ENCODE measurements around the gene SPATA18. TPM values are rescaled to one million over a fixed set of nuclear protein-coding genes. Genes with fewer than 3 reads are reported as not detected.

The SPATA18 gene
- polyA plus RNA-seq, 1 donor from 2014 or later, result 0.09 TPM

Other genes starting within 250 kb of the SPATA18 start
- 107 and 130 TPM in 2 replicates for gene DCUN1D4, start 208.2 kb upstream of the SPATA18 start, polyA plus RNA-seq
- gene LRRC66, start 30.9 kb upstream of the SPATA18 start, polyA plus RNA-seq, result 0.45 and 1.2 TPM in 2 replicates
- 20.6 and 24.5 TPM in 2 replicates for gene SGCB, start 13.0 kb upstream of the SPATA18 start, polyA plus RNA-seq

All from neural cell (in vitro differentiated cells).